Type B pancreatic cell (in vitro differentiated cells): ENCODE measurements around the gene CRYL1. TPM values are rescaled to one million over a fixed set of nuclear protein-coding genes. Genes with fewer than 3 reads are reported as not detected.

ENCODE experiments used
- DNase-seq: peaks from one replicate; pipeline ENCODE4 v3.0.0; 2021; ENCODE audit warnings: mixed read lengths; ENCODE audit not compliant: unreplicated experiment; ENCODE audit errors: extremely low spot score
- H3K27ac Mint-ChIP-seq: 2 replicates; pipeline ENCODE4 v1.8.0; 2021; ENCODE audit warnings: mild to moderate bottlenecking, mixed read lengths
- H3K27me3 Mint-ChIP-seq: 2 replicates; pipeline ENCODE4 v1.8.0; 2021; ENCODE audit warnings: mixed read lengths
- H3K36me3 Mint-ChIP-seq: 2 replicates; pipeline ENCODE4 v1.8.0; 2021; ENCODE audit warnings: mixed read lengths
- H3K4me1 Mint-ChIP-seq: one replicate; pipeline ENCODE4 v1.8.0; 2021; ENCODE audit warnings: mixed read lengths; ENCODE audit not compliant: unreplicated experiment
- H3K4me3 Mint-ChIP-seq: 2 replicates; pipeline ENCODE4 v1.8.0; 2021; ENCODE audit warnings: mild to moderate bottlenecking, mixed read lengths
- H3K9me3 Mint-ChIP-seq: 2 replicates; pipeline ENCODE4 v1.8.0; 2021; ENCODE audit warnings: mixed read lengths
- total RNA-seq: library from RNA; stranded (reverse); gene quantifications from 2 replicates; pipeline ENCODE4 v1.2.1, GENCODE V29; 2021; ENCODE audit warnings: low replicate concordance
- TF ChIP-seq, protein P1 (sequence below): fragments of 200-600 bp; sonication (generic); conservative IDR thresholded peaks from 2 replicates; pipeline ENCODE4 v1.5.0; 2021; ENCODE audit warnings: antibody characterized with exemption, mild to moderate bottlenecking

Gene CRYL1
- total RNA-seq, 1 donor from 2014 or later: 20.2 TPM

DNA sequence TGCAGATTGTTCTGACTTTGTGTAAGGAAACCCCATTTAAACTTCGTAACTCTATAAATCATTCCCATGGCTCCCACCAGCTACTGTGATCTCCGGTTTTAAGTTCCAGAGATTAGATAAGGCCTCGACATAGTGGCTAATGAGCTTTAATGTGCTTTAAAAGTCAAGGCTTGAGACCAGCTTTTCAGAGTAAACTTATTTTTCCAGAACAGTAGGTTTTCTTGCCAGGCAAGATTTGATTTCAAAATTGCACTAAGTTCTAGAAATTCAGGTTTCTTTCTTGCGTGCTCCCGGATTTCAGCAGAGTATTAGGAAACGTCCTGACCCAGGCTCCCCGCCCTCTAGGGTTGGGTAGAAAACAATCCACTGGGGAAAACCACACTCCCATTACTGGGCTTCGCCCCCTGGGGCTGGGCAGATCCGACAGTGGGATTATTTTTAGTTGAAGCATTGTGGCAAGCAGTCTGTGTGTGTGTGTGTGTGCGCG, 43.3 kb downstream of the CRYL1 start:
- Mint-ChIP-seq H3K4me3 (peak overlapping the region; percentile 54), H3K27me3 (no peaks in the 10 kb centered on the region), H3K36me3 (no peaks in the 10 kb centered on the region), H3K27ac (peak overlapping the region; percentile 84), H3K4me1 (peaks cover 23% of the 10 kb centered on the region), H3K9me3 (no peaks in the 10 kb centered on the region)
- TF ChIP-seq, protein P1, sequence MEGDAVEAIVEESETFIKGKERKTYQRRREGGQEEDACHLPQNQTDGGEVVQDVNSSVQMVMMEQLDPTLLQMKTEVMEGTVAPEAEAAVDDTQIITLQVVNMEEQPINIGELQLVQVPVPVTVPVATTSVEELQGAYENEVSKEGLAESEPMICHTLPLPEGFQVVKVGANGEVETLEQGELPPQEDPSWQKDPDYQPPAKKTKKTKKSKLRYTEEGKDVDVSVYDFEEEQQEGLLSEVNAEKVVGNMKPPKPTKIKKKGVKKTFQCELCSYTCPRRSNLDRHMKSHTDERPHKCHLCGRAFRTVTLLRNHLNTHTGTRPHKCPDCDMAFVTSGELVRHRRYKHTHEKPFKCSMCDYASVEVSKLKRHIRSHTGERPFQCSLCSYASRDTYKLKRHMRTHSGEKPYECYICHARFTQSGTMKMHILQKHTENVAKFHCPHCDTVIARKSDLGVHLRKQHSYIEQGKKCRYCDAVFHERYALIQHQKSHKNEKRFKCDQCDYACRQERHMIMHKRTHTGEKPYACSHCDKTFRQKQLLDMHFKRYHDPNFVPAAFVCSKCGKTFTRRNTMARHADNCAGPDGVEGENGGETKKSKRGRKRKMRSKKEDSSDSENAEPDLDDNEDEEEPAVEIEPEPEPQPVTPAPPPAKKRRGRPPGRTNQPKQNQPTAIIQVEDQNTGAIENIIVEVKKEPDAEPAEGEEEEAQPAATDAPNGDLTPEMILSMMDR: no peak
- DNase-seq: no peak

DNA sequence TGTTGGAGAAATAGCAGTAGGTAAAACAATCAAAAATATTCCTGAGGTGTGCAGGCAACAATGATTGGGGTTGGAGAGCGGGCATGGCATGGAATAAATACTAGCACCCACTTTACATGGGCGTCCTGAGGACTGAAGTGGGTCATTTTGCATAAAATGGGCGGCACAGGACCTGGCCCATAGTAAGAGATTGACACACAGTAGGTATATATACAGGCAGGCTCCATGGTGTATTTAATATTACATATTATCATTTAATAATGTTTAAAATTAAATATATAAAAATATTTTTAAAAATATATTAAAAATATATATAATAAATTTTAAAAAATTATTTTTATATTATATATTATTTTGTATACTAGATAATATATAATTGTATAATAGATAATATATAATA, 48.3 kb downstream of the CRYL1 start:
- no peaks in the 10 kb centered on the region for H3K36me3 Mint-ChIP-seq
- TF ChIP-seq, protein P1: no peak
- no peak overlapping the region for H3K27ac Mint-ChIP-seq
- no peak overlapping the region for H3K4me3 Mint-ChIP-seq
- H3K27me3 Mint-ChIP-seq: no peaks in the 10 kb centered on the region
- H3K4me1 Mint-ChIP-seq: peaks cover 13% of the 10 kb centered on the region
- H3K9me3 Mint-ChIP-seq: no peaks in the 10 kb centered on the region
- no peak for DNase-seq

DNA sequence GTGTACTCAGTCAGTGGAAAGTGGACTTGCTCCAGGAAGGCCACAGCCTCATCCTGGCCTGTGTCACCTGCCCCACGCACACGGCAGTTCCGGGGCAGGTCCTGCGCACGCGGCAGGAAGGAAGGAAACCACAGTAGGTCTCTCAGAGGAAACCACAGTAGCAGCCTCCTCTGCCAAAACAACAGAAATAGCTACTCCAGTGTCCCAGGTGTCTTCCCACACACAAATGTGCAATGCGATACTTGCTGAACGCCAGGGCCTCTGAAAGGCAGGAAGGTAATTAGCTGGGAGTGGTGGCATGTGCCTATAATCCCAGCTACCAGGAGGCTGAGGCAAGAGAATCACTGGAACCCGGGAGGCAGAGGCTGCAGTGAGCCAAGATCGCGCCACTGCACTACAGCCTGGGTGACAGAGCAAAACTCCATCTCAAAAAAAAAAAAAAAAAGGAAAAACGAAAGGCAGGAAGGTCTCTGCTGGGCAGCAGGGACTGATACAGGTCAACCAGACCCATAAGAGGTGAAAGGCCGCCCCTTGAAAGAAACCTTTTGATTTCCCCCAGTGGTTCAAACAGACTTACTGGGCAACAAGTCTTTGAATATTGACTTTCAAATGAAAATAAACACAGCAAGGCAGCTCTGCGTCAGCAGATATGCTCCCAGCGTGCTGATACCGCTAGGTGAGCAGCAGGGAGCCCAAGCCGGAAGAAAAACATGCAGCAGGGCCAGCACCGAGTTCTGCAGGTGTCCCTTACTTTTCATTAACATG, 49.5 kb downstream of the CRYL1 start:
- Mint-ChIP-seq H3K4me3 (no peak overlapping the region), H3K27ac (no peak overlapping the region), H3K4me1 (peaks cover 4% of the 10 kb centered on the region), H3K36me3 (no peaks in the 10 kb centered on the region), H3K27me3 (no peaks in the 10 kb centered on the region), H3K9me3 (no peaks in the 10 kb centered on the region)
- TF ChIP-seq, protein P1: no peak
- no peak for DNase-seq

DNA sequence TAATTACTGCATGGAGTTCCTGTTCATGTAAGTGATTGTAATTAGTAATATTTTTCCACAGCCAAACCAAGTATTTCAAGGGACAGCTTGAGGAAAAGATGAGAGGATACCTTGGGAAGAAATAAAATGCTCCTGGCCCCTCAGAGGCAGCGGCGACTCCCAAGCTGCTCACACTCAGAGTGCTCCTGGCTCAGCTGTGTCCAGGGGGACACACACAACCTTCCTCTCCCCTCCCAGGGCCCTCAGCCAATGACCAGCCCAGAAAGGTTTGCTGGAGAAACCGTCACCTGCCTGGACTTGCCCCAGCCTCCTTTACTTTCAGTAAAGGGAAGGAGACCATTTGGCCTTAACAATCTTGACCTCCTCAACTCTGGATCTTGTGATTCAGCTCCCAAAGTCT, 51.1 kb downstream of the CRYL1 start:
- no peak for DNase-seq
- TF ChIP-seq, protein P1: no peak
- H3K4me1 Mint-ChIP-seq: no peaks in the 10 kb centered on the region
- no peak overlapping the region for H3K27ac Mint-ChIP-seq
- H3K36me3 Mint-ChIP-seq: no peaks in the 10 kb centered on the region
- H3K27me3 Mint-ChIP-seq: no peaks in the 10 kb centered on the region
- H3K4me3 Mint-ChIP-seq: no peak overlapping the region
- H3K9me3 Mint-ChIP-seq: no peaks in the 10 kb centered on the region

DNA sequence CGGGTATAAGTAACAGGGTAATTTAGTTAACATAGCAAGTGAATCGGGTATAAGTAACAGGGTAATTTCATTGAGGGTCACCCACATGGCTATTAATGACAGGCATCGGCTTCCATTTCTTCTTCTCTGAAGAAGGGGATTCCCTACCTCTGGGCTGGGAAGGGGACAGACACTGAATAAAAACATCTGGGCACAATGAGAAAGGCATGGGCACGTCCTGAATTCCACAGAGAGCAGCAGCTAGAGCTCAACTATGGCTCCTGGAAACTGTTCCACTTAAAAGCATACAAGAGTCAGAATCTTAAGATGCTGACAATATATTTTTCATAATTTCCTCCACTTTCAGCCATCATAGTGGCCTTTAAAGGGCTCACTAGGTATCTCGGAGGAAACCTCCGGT, 51.8 kb downstream of the CRYL1 start:
- Mint-ChIP-seq H3K4me3 (no peak overlapping the region), H3K9me3 (no peaks in the 10 kb centered on the region), H3K36me3 (no peaks in the 10 kb centered on the region), H3K27me3 (no peaks in the 10 kb centered on the region), H3K27ac (no peak overlapping the region), H3K4me1 (no peaks in the 10 kb centered on the region)
- TF ChIP-seq, protein P1: no peak
- DNase-seq: no peak
